Measurements from ENCODE around the gene AVPR2. TPM values are rescaled to one million over a fixed set of nuclear protein-coding genes. Genes with fewer than 3 reads are reported as not detected.

The AVPR2 gene
- total RNA-seq, 6 experiments from 2014 or later: not detected

DNA sequence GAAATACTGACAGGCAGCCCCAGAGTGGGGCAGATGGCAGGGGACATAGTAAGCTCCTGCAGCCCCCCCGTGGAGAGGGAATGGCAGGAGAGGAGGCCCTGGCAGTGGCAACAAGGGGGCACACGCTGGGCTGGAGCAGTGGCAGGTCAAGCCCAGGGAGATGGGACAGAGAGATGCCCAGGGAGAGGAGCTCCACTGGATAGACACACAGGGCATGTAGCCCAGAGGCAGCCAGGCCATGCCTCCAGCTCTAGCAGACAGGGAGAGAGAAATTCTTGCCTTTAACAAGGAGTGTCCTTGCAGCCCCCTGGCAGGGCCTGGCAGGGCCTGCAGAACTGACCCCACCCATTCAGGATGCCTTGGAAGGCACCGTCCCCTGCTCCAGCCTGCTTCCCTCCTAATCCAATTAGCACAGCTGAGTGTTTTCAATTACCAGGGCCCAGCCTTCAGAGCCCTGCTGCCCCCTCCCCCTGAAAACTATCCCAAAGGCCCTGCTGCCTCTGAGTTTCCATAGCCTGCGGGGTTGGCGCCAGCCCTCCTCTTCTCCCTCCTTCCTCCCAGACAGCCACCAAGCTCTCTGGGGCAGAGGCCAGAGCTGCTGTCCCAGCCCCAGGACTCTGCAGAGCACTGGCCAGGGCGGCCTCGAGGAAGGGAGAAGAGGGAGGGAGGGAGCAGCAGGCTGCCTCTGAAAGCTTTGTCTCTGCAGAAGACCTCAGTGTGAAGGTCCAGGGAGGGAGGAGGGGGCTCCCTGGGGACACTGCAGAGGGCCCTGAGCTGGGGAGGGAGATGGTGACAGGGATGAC is 31.0 kb upstream of the AVPR2 start:
- H3K27ac Mint-ChIP-seq: no peak overlapping the region
- no peaks in the 10 kb centered on the region; the same call in 1 of the 2 replicates for H3K36me3 Mint-ChIP-seq (ENCODE audit: low read depth)
- no peaks in the 10 kb centered on the region for H3K4me1 Mint-ChIP-seq (ENCODE audit: low read depth)
- TF ChIP-seq, protein P1, sequence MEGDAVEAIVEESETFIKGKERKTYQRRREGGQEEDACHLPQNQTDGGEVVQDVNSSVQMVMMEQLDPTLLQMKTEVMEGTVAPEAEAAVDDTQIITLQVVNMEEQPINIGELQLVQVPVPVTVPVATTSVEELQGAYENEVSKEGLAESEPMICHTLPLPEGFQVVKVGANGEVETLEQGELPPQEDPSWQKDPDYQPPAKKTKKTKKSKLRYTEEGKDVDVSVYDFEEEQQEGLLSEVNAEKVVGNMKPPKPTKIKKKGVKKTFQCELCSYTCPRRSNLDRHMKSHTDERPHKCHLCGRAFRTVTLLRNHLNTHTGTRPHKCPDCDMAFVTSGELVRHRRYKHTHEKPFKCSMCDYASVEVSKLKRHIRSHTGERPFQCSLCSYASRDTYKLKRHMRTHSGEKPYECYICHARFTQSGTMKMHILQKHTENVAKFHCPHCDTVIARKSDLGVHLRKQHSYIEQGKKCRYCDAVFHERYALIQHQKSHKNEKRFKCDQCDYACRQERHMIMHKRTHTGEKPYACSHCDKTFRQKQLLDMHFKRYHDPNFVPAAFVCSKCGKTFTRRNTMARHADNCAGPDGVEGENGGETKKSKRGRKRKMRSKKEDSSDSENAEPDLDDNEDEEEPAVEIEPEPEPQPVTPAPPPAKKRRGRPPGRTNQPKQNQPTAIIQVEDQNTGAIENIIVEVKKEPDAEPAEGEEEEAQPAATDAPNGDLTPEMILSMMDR (IDR thresholded peaks at IDR 0.05): no peak
- DNase-seq: no peak
- no peak overlapping the region for H3K4me3 Mint-ChIP-seq
- no peaks in the 10 kb centered on the region for H3K9me3 Mint-ChIP-seq
- H3K27me3 Mint-ChIP-seq (ENCODE audit: insufficient read depth): peaks cover 12% of the 10 kb centered on the region

DNA sequence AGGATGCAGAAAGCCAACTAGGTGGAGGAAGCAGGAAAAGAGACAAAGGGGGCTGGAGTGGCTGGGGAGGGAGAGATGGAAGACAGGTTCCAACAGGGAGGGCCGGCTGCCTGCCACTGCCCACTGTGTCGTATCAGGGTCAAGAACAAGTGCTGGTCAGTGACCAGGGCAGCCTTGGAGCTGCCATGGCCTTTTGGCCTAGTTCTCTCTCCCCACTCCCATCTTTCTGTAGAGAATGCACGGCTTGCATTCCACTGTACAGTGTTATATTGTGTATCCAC is 30.4 kb upstream of the AVPR2 start:
- Mint-ChIP-seq H3K9me3 (no peaks in the 10 kb centered on the region), H3K36me3 (ENCODE audit: low read depth) (no peaks in the 10 kb centered on the region; the same call in 1 of the 2 replicates), H3K4me3 (no peak overlapping the region), H3K27me3 (ENCODE audit: insufficient read depth) (peaks cover 12% of the 10 kb centered on the region), H3K4me1 (ENCODE audit: low read depth) (no peaks in the 10 kb centered on the region), H3K27ac (no peak overlapping the region)
- no peak for DNase-seq
- TF ChIP-seq, protein P1 (IDR thresholded peaks at IDR 0.05): no peak

GRCh38 chrX:153874366-153875125 is 29.9 kb upstream of the AVPR2 start:
- no peak overlapping the region for H3K27ac Mint-ChIP-seq
- TF ChIP-seq, protein P1 (IDR thresholded peaks at IDR 0.05): no peak
- no peaks in the 10 kb centered on the region for H3K9me3 Mint-ChIP-seq
- no peaks in the 10 kb centered on the region for H3K4me1 Mint-ChIP-seq (ENCODE audit: low read depth)
- H3K36me3 Mint-ChIP-seq (ENCODE audit: low read depth): no peaks in the 10 kb centered on the region; the same call in 1 of the 2 replicates
- no peak overlapping the region for H3K4me3 Mint-ChIP-seq
- DNase-seq: no peak
- peaks cover 11% of the 10 kb centered on the region for H3K27me3 Mint-ChIP-seq (ENCODE audit: insufficient read depth)

GRCh38 chrX:153875391-153876111 is 28.9 kb upstream of the AVPR2 start:
- DNase-seq: no peak
- Mint-ChIP-seq H3K36me3 (ENCODE audit: low read depth) (no peaks in the 10 kb centered on the region; the same call in 1 of the 2 replicates), H3K4me3 (no peak overlapping the region), H3K9me3 (no peaks in the 10 kb centered on the region), H3K4me1 (ENCODE audit: low read depth) (no peaks in the 10 kb centered on the region), H3K27ac (no peak overlapping the region), H3K27me3 (ENCODE audit: insufficient read depth) (peaks cover 18% of the 10 kb centered on the region)
- TF ChIP-seq, protein P1 (IDR thresholded peaks at IDR 0.05): no peak

GRCh38 chrX:153876112-153876491 is 28.4 kb upstream of the AVPR2 start:
- TF ChIP-seq, protein P1 (IDR thresholded peaks at IDR 0.05): no peak
- DNase-seq: no peak
- H3K4me1 Mint-ChIP-seq (ENCODE audit: low read depth): no peaks in the 10 kb centered on the region
- H3K27me3 Mint-ChIP-seq (ENCODE audit: insufficient read depth): peaks cover 18% of the 10 kb centered on the region
- H3K36me3 Mint-ChIP-seq (ENCODE audit: low read depth): no peaks in the 10 kb centered on the region; the same call in 1 of the 2 replicates
- no peak overlapping the region for H3K27ac Mint-ChIP-seq
- H3K4me3 Mint-ChIP-seq: no peak overlapping the region
- no peaks in the 10 kb centered on the region for H3K9me3 Mint-ChIP-seq

Data from HFFc6 (cell line).